Measurements from ENCODE around the gene TMEM233. TPM values are rescaled to one million over a fixed set of nuclear protein-coding genes. Genes with fewer than 3 reads are reported as not detected.

Gene TMEM233
- total RNA-seq, 2 experiments from 2014 or later: not detected

GRCh38 chr12:119665164-119665929, 71.8 kb downstream of the TMEM233 start:
- intact Hi-C loops (cut with micrococcal nuclease): loop anchor here (5.0 kb wide), 1 partner anchor 537 kb away; the partner anchor contains the start of gene RPLP0
- peaks cover 14% of the 10 kb centered on the region for H3K36me3 Mint-ChIP-seq (ENCODE audit: low read depth)
- H3K4me3 Mint-ChIP-seq: no peak overlapping the region
- no peak for DNase-seq
- H3K9me3 Mint-ChIP-seq: no peaks in the 10 kb centered on the region
- no peak overlapping the region for H3K27ac Mint-ChIP-seq
- no peaks in the 10 kb centered on the region for H3K27me3 Mint-ChIP-seq (ENCODE audit: low read depth)
- peaks cover 34% of the 10 kb centered on the region for H3K4me1 Mint-ChIP-seq (ENCODE audit: low read depth)
- CTCF ChIA-PET: interaction anchor here (0.5 to 1.7 kb wide), 5 partner anchors 13 to 1620 kb away, joined by 4 to 7 read pairs (median 5); no protein-coding TSS in a partner anchor

GRCh38 chr12:119666226-119666795, 72.7 kb downstream of the TMEM233 start:
- peaks cover 21% of the 10 kb centered on the region for H3K36me3 Mint-ChIP-seq (ENCODE audit: low read depth)
- H3K27me3 Mint-ChIP-seq (ENCODE audit: low read depth): no peaks in the 10 kb centered on the region
- peak overlapping the region; percentile 25 for H3K4me3 Mint-ChIP-seq
- no peaks in the 10 kb centered on the region for H3K9me3 Mint-ChIP-seq
- H3K4me1 Mint-ChIP-seq (ENCODE audit: low read depth): peaks cover 44% of the 10 kb centered on the region
- DNase-seq: no peak
- H3K27ac Mint-ChIP-seq: peak overlapping the region; percentile 26
- intact Hi-C loops (cut with micrococcal nuclease): loop anchor here (2.0 to 5.0 kb wide), 5 partner anchors 236 to 1622 kb away; partner anchors contain the start of gene RPLP0
- CTCF ChIA-PET: interaction anchor here (0.5 to 1.7 kb wide), 4 partner anchors 68 to 1621 kb away, joined by 3 to 7 read pairs (median 6); no protein-coding TSS in a partner anchor

DNA sequence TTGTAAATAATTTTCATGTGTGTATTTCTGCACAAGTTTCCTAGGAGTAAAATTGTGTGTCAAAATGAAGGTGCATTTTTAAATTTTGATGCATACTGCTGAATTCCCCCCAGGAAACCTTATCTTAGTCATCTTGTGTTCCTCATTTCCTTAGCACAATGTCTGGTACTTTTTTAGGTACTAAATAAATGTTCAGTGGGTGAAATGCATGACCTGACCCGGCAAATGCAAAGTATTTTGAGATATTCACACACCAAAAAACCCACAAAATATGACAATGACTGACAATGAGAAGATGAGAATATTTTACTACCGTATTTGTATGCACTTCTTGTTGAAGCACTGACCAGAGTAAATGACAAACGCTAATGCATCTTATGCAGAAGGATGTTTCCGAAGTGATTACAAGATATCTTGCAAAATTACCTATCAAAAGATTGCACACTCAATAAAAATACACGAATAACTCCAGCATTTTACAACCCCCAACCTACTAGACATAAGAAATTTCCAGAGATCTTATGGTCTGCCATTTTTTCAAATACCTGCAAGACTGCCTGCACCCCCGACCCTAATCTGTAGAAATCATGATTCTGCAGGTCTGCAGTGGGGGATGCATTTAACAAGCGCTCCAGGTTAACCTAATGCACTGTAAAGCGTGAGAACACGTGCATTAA, 73.5 kb downstream of the TMEM233 start:
- peak overlapping the region; percentile 95 for H3K27ac Mint-ChIP-seq
- H3K36me3 Mint-ChIP-seq (ENCODE audit: low read depth): peaks cover 24% of the 10 kb centered on the region
- no peaks in the 10 kb centered on the region for H3K27me3 Mint-ChIP-seq (ENCODE audit: low read depth)
- no peaks in the 10 kb centered on the region for H3K9me3 Mint-ChIP-seq
- intact Hi-C loops (cut with micrococcal nuclease): loop anchor here (1.0 to 5.0 kb wide), 10 partner anchors 210 to 1622 kb away; partner anchors contain the start of genes CIT, RPLP0 and SUDS3
- peak overlapping the region; percentile 90 for H3K4me3 Mint-ChIP-seq
- DNase-seq: peak; percentile 43
- H3K4me1 Mint-ChIP-seq (ENCODE audit: low read depth): peaks cover 46% of the 10 kb centered on the region
- CTCF ChIA-PET: interaction anchor here (0.6 to 2.0 kb wide), 4 partner anchors 9 to 1291 kb away, joined by 5 read pairs; no protein-coding TSS in a partner anchor

DNA sequence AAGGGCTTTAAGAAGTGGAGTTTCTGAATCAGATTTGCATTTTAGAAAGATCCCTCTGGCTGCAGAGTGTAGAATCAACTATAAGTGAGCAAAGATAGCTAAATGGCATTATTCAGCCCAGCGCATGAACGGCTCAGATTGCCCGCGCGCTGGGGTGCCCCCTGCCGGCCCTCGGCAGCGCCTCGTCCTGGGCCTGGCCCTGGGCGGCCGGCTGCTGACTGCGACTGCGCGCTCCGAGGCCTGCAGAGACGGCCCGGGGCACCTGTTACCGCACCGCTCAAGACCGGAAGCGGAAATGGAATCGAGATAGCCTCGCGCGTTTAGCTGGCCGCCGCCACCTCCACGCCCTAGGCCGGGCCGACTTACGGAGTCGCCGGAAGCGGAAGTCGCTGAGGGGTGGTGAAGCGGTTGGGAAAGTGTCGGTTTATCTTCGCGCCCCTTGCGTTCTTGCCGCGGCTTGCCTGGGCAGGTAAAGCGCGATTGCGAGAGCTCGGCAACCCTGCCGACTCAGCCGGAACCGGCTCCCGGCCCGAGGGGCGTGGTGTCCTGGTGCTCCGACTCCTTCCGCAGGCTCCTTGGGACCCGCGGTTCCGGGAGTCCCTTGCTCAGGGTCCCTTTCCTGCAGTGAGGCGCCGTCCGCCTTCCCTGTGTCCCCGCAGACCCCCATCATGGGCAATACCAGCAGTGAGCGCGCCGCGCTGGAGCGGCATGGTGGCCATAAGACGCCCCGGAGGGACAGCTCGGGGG, 74.2 kb downstream of the TMEM233 start, which contains the start of gene PRKAB1:
Gene PRKAB1 (plus strand): TSS at position 557 of the 747 bp plus-strand sequence. CDS start 112 bp downstream, at position 669.
- Mint-ChIP-seq H3K27ac (peak within 1 kb of the TSS; percentile 95), H3K4me1 (ENCODE audit: low read depth) (peaks cover 52% of the 10 kb centered on the region), H3K4me3 (peak within 1 kb of the TSS; percentile 90), H3K27me3 (ENCODE audit: low read depth) (no peaks in the 10 kb centered on the region), H3K36me3 (ENCODE audit: low read depth) (peaks cover 31% of the 10 kb centered on the region), H3K9me3 (no peaks in the 10 kb centered on the region)
- CTCF ChIA-PET: interaction anchor here (0.6 to 2.0 kb wide), 6 partner anchors 9 to 1292 kb away, joined by 3 to 5 read pairs (median 5); no protein-coding TSS in a partner anchor
- intact Hi-C loops (cut with micrococcal nuclease): loop anchor here (1.0 to 5.0 kb wide), 10 partner anchors 210 to 1623 kb away; partner anchors contain the start of genes CIT, RPLP0 and SUDS3
- DNase-seq: peak; percentile 96

DNA sequence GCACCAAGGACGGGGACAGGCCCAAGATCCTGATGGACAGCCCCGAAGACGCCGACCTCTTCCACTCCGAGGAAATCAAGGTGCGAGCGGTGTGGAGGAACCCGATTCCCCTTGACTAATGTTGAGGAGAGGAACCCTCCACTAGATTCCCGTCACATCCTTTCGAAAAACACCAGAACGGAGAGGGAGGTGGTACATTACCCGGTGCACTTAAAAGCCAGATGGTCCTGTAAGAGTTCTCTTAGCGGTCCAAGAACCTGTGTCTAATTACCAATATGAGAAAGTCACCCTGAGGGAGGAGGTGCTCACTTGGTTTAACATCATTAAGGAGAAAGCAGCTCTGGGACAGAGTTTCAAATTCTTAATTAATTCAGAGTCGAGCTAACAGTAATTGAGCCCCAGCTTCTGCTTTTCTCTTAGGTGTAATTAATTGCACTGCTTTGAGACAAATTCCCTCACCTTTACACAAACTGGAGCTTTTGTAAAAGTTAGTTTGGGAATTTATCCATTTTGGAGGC, 74.8 kb downstream of the TMEM233 start:
- Mint-ChIP-seq H3K4me3 (peak overlapping the region; percentile 90), H3K4me1 (ENCODE audit: low read depth) (peaks cover 58% of the 10 kb centered on the region), H3K27me3 (ENCODE audit: low read depth) (no peaks in the 10 kb centered on the region), H3K9me3 (no peaks in the 10 kb centered on the region), H3K27ac (peak overlapping the region; percentile 95), H3K36me3 (ENCODE audit: low read depth) (peaks cover 37% of the 10 kb centered on the region)
- peak; percentile 44 for DNase-seq
- intact Hi-C loops (cut with micrococcal nuclease): loop anchor here (5.0 kb wide), 1 partner anchor 534 kb away; the partner anchor contains the start of gene RPLP0
- CTCF ChIA-PET: interaction anchor here (0.8 to 2.0 kb wide), 7 partner anchors 10 to 1293 kb away, joined by 3 to 5 read pairs (median 4); no protein-coding TSS in a partner anchor

DNA sequence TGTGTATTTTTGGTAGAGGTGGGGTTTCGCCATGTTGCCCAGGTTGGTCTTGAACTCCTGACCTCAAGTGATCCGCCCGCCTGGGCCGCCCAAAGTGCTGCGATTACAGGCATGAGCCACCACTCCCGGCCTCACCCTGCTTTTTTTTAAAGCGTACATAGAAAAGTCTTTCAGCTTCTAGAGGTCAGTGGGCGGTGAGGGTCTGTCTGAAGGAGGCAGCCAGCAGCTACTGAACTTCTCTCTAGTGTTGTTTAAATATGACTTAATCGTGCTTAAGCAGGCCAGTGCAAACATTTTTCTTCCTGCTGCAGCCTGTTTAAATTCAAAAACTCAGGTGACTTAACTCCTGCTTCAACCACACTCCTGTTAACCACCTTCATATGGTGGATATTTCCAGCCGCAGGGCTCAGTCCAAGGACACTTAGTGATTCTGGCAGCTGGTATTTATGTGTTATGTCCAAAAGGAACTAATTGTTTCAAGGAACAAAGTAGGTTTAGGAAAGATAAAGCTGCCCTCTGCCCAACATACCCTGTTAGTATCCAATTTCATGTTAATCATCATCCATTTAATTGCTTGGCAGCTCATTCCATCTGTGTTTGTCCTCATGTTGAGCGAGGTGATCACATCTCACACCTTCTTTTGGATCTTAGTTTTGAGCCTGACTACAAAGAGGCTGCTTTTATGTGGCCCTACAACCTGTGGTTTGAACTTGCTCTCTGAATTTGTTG, 76.3 kb downstream of the TMEM233 start:
- CTCF ChIA-PET: interaction anchor here (1.1 to 1.2 kb wide), 3 partner anchors 9 to 226 kb away, joined by 3 to 4 read pairs (median 4); no protein-coding TSS in a partner anchor
- intact Hi-C loops (cut with micrococcal nuclease): loop anchor here (5.0 kb wide), 1 partner anchor 532 kb away; the partner anchor contains the start of gene RPLP0
- H3K27me3 Mint-ChIP-seq (ENCODE audit: low read depth): no peaks in the 10 kb centered on the region

GRCh38 chr12:119671070-119671469, 77.5 kb downstream of the TMEM233 start:
- Mint-ChIP-seq H3K9me3 (no peaks in the 10 kb centered on the region), H3K27me3 (ENCODE audit: low read depth) (no peaks in the 10 kb centered on the region), H3K36me3 (ENCODE audit: low read depth) (peaks cover 61% of the 10 kb centered on the region), H3K4me3 (peak overlapping the region; percentile 32), H3K27ac (peak overlapping the region; percentile 93), H3K4me1 (ENCODE audit: low read depth) (peaks cover 65% of the 10 kb centered on the region)
- CTCF ChIA-PET: interaction anchor here (1.1 kb wide), 1 partner anchor 227 kb away, joined by 3 read pairs; no protein-coding TSS in a partner anchor
- intact Hi-C loops (cut with micrococcal nuclease): no loop called here
- no peak for DNase-seq

More for the DNA sequence above, 76.3 kb downstream of the TMEM233 start:
- peak overlapping the region; percentile 90 for H3K4me3 Mint-ChIP-seq
- no peaks in the 10 kb centered on the region for H3K9me3 Mint-ChIP-seq
- H3K4me1 Mint-ChIP-seq (ENCODE audit: low read depth): peaks cover 69% of the 10 kb centered on the region
- H3K36me3 Mint-ChIP-seq (ENCODE audit: low read depth): peaks cover 50% of the 10 kb centered on the region
- DNase-seq: peak; percentile 26
- peak overlapping the region; percentile 93 for H3K27ac Mint-ChIP-seq

- Mint-ChIP-seq H3K4me1 (ENCODE audit: low read depth) (peaks cover 54% of the 10 kb centered on the region), H3K4me3 (no peak overlapping the region), H3K36me3 (ENCODE audit: low read depth) (peaks cover 72% of the 10 kb centered on the region), H3K27ac (peak overlapping the region; percentile 93), H3K9me3 (no peaks in the 10 kb centered on the region), H3K27me3 (ENCODE audit: low read depth) (no peaks in the 10 kb centered on the region)
- intact Hi-C loops (cut with micrococcal nuclease): no loop called here
- CTCF ChIA-PET: interaction anchor here (0.6 to 2.1 kb wide), 2 partner anchors 10 to 26 kb away, joined by 3 to 6 read pairs; no protein-coding TSS in a partner anchor
- no peak for DNase-seq
Observed at GRCh38 chr12:119672194-119672593, 78.6 kb downstream of the TMEM233 start.

GRCh38 chr12:119673634-119674033, 80.1 kb downstream of the TMEM233 start:
- H3K27me3 Mint-ChIP-seq (ENCODE audit: low read depth): no peaks in the 10 kb centered on the region
- peaks cover 74% of the 10 kb centered on the region for H3K36me3 Mint-ChIP-seq (ENCODE audit: low read depth)
- no peak overlapping the region for H3K4me3 Mint-ChIP-seq
- intact Hi-C loops (cut with micrococcal nuclease): loop anchor here (2.0 kb wide), 1 partner anchor 445 kb away; no protein-coding TSS in a partner anchor
- CTCF ChIA-PET: interaction anchor here (0.9 to 2.1 kb wide), 2 partner anchors 11 to 31 kb away, joined by 3 to 6 read pairs; no protein-coding TSS in a partner anchor
- H3K4me1 Mint-ChIP-seq (ENCODE audit: low read depth): peaks cover 47% of the 10 kb centered on the region
- no peaks in the 10 kb centered on the region for H3K9me3 Mint-ChIP-seq
- peak overlapping the region; percentile 93 for H3K27ac Mint-ChIP-seq
- peak; percentile 45 for DNase-seq

GRCh38 chr12:119674560-119674959, 81.0 kb downstream of the TMEM233 start:
- CTCF ChIA-PET: no interaction called here
- intact Hi-C loops (cut with micrococcal nuclease): loop anchor here (2.0 kb wide), 1 partner anchor 444 kb away; no protein-coding TSS in a partner anchor
- H3K4me1 Mint-ChIP-seq (ENCODE audit: low read depth): peaks cover 43% of the 10 kb centered on the region
- H3K36me3 Mint-ChIP-seq (ENCODE audit: low read depth): peaks cover 78% of the 10 kb centered on the region
- peak overlapping the region; percentile 93 for H3K27ac Mint-ChIP-seq
- H3K27me3 Mint-ChIP-seq (ENCODE audit: low read depth): no peaks in the 10 kb centered on the region
- no peaks in the 10 kb centered on the region for H3K9me3 Mint-ChIP-seq
- no peak overlapping the region for H3K4me3 Mint-ChIP-seq
- DNase-seq: no peak
